Activated naive CD8-positive, alpha-beta T cell treated with anti-CD3 and anti-CD28 coated beads, Interleukin-2, amount 10 ng/mL, durations not matched to agents 7 days and 5 days (primary cell): ENCODE measurements around the gene PLET1. TPM values are rescaled to one million over a fixed set of nuclear protein-coding genes. Genes with fewer than 3 reads are reported as not detected.

Source experiments
- ATAC-seq: fragments of 150-1000 bp; cut with Tn5 transposase; one replicate; pipeline ENCODE4 v1.10.0; 2021; ENCODE audit warnings: low read depth, moderate library complexity
- POLR2A ChIA-PET: fragments of 350-600 bp; sonication (Branson Sonifier 250); formaldehyde crosslinking; loops from one replicate; lab custom pipeline; 2021; ENCODE audit warnings: antibody characterized with exemption; lab: Charles Lee
- DNase-seq: peaks from one replicate; pipeline ENCODE4 v3.0.0; 2021
- H3K27ac Mint-ChIP-seq: one replicate; pipeline ENCODE4 v1.8.0; 2022; ENCODE audit warnings: mild to moderate bottlenecking, mixed read lengths
- H3K27me3 Mint-ChIP-seq: one replicate; pipeline ENCODE4 v1.8.0; 2022; ENCODE audit warnings: mild to moderate bottlenecking, moderate library complexity, mixed read lengths
- H3K36me3 Mint-ChIP-seq: one replicate; pipeline ENCODE4 v1.8.0; 2021; ENCODE audit warnings: mild to moderate bottlenecking, mixed read lengths
- H3K4me1 Mint-ChIP-seq: one replicate; pipeline ENCODE4 v1.8.0; 2021; ENCODE audit warnings: mixed read lengths
- H3K4me3 Mint-ChIP-seq: one replicate; pipeline ENCODE4 v1.8.0; 2022; ENCODE audit warnings: mild to moderate bottlenecking, moderate library complexity, mixed read lengths
- H3K9me3 Mint-ChIP-seq: one replicate; pipeline ENCODE4 v1.8.0; 2021; ENCODE audit warnings: mixed read lengths
- total RNA-seq, 2 experiments: library from RNA; stranded (reverse); gene quantifications; one replicate each; pipeline ENCODE4 v1.2.3, GENCODE V29; 2021

PLET1 gene
- total RNA-seq, 2 experiments from 2014 or later: not detected

- peaks cover 30% of the 10 kb centered on the region for H3K4me1 Mint-ChIP-seq
- no peak overlapping the region for H3K4me3 Mint-ChIP-seq
- ATAC-seq (no peak), DNase-seq (no peak)
- POLR2A ChIA-PET: no interaction called here
- no peaks in the 10 kb centered on the region for H3K36me3 Mint-ChIP-seq
- H3K27ac Mint-ChIP-seq: no peak overlapping the region
- H3K9me3 Mint-ChIP-seq: no peaks in the 10 kb centered on the region
- peaks cover 10% of the 10 kb centered on the region for H3K27me3 Mint-ChIP-seq
These were observed 17.3 kb upstream of the PLET1 start for GRCh38 chr11:112277941-112278340.

GRCh38 chr11:112277029-112277428 is 16.4 kb upstream of the PLET1 start:
- H3K4me3 Mint-ChIP-seq: no peak overlapping the region
- H3K4me1 Mint-ChIP-seq: peaks cover 23% of the 10 kb centered on the region
- H3K9me3 Mint-ChIP-seq: no peaks in the 10 kb centered on the region
- H3K36me3 Mint-ChIP-seq: no peaks in the 10 kb centered on the region
- H3K27ac Mint-ChIP-seq: no peak overlapping the region
- DNase-seq: no peak
- peaks cover 10% of the 10 kb centered on the region for H3K27me3 Mint-ChIP-seq
- POLR2A ChIA-PET: no interaction called here
- no peak for ATAC-seq

DNA sequence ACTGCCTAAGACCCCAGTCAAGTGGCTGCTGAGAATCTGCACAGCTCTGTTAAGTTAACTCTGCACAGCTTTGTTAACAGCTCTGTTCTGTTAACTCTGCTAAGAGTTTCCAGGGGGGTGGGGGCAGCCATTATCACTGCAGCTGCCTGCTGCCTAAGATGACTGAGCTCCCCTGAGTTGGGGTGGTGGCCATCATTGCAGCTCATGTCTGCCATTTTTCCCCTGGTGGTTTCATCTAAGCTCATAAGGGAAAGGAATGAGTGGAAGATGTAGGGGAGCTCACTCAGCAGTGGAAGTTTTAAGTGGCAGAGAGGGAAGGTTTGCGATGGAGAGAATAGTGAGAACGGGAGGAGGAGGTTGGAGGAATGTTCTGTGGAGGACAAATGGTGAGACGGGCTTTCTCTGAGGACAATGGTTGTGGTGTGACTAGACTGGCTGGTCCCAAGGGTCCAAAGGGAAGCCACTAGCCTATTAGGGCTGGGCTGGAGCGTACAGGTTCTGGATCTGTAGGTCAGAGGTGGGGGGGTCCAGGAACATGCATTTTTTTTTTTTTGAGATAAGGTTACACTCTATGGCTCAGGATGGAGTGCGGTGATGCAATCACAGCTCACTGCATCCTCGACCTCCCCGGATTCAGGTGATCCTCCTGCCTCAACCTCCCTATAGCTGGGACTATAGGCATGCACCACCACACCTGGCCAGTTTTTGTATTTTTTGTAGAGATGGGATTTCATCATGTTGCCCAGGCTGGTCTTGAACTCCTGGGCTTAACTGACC is 13.5 kb upstream of the PLET1 start:
- H3K4me3 Mint-ChIP-seq: no peak overlapping the region
- peaks cover 13% of the 10 kb centered on the region for H3K4me1 Mint-ChIP-seq
- H3K27me3 Mint-ChIP-seq: peaks cover 7% of the 10 kb centered on the region
- H3K27ac Mint-ChIP-seq: no peak overlapping the region
- H3K36me3 Mint-ChIP-seq: no peaks in the 10 kb centered on the region
- POLR2A ChIA-PET: interaction anchor here (0.7 kb wide), 1 partner anchor 38 kb away, joined by 3 read pairs; no protein-coding TSS in a partner anchor
- H3K9me3 Mint-ChIP-seq: no peaks in the 10 kb centered on the region
- DNase-seq (no peak), ATAC-seq (no peak)

DNA sequence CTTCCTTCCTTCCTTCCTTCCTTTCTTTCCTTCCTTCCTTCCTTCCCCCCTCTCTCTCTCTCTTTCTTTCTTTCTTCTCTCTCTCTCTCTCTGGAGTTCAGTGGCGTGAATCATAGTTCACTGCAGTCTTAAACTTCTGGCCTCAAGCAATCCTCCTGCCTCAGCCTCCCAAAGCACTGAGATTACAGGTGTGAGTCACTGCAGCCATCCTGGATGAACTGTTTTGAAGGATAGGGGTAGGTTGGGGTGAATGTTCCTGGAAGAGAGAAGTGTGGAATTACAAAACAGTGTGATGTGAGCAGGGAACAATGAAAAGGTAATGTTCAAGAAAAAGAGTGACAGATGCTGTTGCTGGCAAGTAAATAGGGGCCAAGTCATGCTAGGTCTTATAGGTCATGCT is 12.4 kb upstream of the PLET1 start:
- H3K9me3 Mint-ChIP-seq: no peaks in the 10 kb centered on the region
- POLR2A ChIA-PET: no interaction called here
- H3K27ac Mint-ChIP-seq: peak overlapping the region; percentile 10
- peaks cover 7% of the 10 kb centered on the region for H3K27me3 Mint-ChIP-seq
- DNase-seq: no peak
- no peaks in the 10 kb centered on the region for H3K36me3 Mint-ChIP-seq
- no peak overlapping the region for H3K4me3 Mint-ChIP-seq
- no peak for ATAC-seq
- H3K4me1 Mint-ChIP-seq: peaks cover 13% of the 10 kb centered on the region

GRCh38 chr11:112271242-112271641 is 10.6 kb upstream of the PLET1 start:
- no peaks in the 10 kb centered on the region for H3K36me3 Mint-ChIP-seq
- no peaks in the 10 kb centered on the region for H3K9me3 Mint-ChIP-seq
- POLR2A ChIA-PET: no interaction called here
- H3K27ac Mint-ChIP-seq: no peak overlapping the region
- H3K27me3 Mint-ChIP-seq: no peaks in the 10 kb centered on the region
- DNase-seq: no peak
- ATAC-seq: no peak
- H3K4me1 Mint-ChIP-seq: peaks cover 4% of the 10 kb centered on the region
- H3K4me3 Mint-ChIP-seq: no peak overlapping the region

- no peak overlapping the region for H3K27ac Mint-ChIP-seq
These were observed 10.0 kb upstream of the PLET1 start for GRCh38 chr11:112270551-112271180.

DNA sequence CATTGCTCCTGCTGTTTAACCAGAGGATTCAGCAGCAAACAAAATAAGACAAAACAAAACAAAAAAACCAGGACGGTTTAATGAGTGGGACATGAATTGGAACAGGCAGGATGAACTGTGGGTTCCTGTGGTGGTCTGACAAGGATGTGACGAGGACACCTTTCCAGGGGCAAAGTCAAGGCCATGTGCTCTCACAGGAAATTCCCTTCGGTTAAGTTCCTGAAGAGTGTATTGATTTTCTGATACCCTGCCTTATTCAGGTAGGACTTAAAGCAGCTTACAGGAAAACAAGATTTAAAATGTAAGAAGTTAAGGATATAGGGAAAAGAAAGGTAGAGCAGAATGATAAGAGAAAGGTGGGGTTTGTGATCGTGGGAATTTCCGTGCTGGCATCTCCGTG is 8.5 kb upstream of the PLET1 start:
- H3K9me3 Mint-ChIP-seq: no peaks in the 10 kb centered on the region
- H3K36me3 Mint-ChIP-seq: no peaks in the 10 kb centered on the region
- ATAC-seq (no peak), DNase-seq (no peak)
- H3K27me3 Mint-ChIP-seq: no peaks in the 10 kb centered on the region
- peaks cover 3% of the 10 kb centered on the region for H3K4me1 Mint-ChIP-seq
- no peak overlapping the region for H3K4me3 Mint-ChIP-seq
- H3K27ac Mint-ChIP-seq: no peak overlapping the region
- POLR2A ChIA-PET: no interaction called here

More at GRCh38 chr11:112270551-112271180, 10.0 kb upstream of the PLET1 start:
- H3K4me3 Mint-ChIP-seq: no peak overlapping the region
- H3K36me3 Mint-ChIP-seq: no peaks in the 10 kb centered on the region
- DNase-seq (no peak), ATAC-seq (no peak)
- H3K4me1 Mint-ChIP-seq: peaks cover 3% of the 10 kb centered on the region
- no peaks in the 10 kb centered on the region for H3K27me3 Mint-ChIP-seq
- POLR2A ChIA-PET: no interaction called here
- no peaks in the 10 kb centered on the region for H3K9me3 Mint-ChIP-seq

GRCh38 chr11:112268406-112268805 is 7.7 kb upstream of the PLET1 start:
- Mint-ChIP-seq H3K36me3 (no peaks in the 10 kb centered on the region), H3K9me3 (no peaks in the 10 kb centered on the region), H3K27me3 (peaks cover 3% of the 10 kb centered on the region), H3K4me1 (peaks cover 3% of the 10 kb centered on the region), H3K27ac (no peak overlapping the region), H3K4me3 (no peak overlapping the region)
- DNase-seq (no peak), ATAC-seq (no peak)
- POLR2A ChIA-PET: no interaction called here

DNA sequence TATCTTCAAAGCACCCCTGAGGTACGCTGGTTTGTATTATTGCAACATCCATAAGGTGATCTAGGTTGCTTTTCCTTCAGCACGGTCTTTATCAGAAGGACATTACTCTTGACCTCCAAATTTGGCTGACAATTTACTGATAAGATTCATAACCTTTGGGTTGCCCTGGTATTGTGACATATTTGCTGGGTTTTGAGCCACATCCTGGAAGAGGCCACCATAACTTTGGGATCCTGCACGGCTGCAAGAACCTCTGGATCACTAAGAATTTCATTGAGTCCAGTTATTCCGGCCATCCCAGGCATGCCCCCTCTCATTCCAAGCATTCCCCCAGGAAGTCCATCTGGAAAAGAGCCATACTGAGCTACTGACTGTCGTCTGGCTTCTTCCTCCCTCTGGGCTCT is 6.5 kb upstream of the PLET1 start:
- POLR2A ChIA-PET: no interaction called here
- no peak overlapping the region for H3K4me3 Mint-ChIP-seq
- H3K27ac Mint-ChIP-seq: no peak overlapping the region
- no peaks in the 10 kb centered on the region for H3K9me3 Mint-ChIP-seq
- DNase-seq (no peak), ATAC-seq (no peak)
- no peaks in the 10 kb centered on the region for H3K36me3 Mint-ChIP-seq
- no peaks in the 10 kb centered on the region for H3K4me1 Mint-ChIP-seq
- H3K27me3 Mint-ChIP-seq: peaks cover 3% of the 10 kb centered on the region

GRCh38 chr11:112266410-112266778 is 5.7 kb upstream of the PLET1 start:
- ATAC-seq (no peak), DNase-seq (no peak)
- POLR2A ChIA-PET: no interaction called here
- H3K9me3 Mint-ChIP-seq: no peaks in the 10 kb centered on the region
- no peak overlapping the region for H3K4me3 Mint-ChIP-seq
- H3K27ac Mint-ChIP-seq: no peak overlapping the region
- no peaks in the 10 kb centered on the region for H3K36me3 Mint-ChIP-seq
- no peaks in the 10 kb centered on the region for H3K4me1 Mint-ChIP-seq
- peaks cover 3% of the 10 kb centered on the region for H3K27me3 Mint-ChIP-seq

DNA sequence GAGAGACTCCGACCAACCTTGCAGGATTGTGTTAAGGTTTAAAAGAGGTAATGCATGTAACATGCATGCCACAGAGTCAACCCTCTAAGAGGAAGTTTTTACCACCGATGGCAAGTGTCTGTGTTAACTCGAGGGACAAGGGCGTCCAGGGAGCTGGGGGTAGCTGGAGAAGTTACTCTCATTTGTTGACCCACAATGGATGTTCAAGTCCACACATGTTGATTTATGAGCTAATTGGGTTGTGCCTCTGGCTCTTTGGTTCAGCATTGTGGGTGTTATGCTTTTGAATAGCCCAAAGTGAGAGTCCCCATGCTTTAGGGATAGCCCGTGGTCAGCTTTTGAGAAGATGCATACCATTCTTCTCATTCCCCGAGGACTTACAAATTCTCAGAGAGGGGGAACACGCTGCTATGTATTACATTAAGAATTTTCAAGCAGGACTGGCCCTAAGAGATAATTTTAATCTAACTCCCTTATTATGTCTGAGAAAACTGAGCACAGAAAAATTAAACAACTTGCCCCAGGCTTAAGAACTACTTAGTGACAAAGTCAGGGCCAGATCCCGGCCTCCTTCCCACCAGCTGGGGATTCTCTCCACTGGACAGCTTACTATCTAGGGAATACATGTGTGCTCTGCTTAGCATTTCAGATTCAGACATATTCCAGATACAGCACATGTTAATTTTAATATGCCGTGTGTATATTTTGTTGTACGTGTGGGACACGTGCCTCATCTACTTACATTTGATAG is 5.2 kb upstream of the PLET1 start:
- H3K36me3 Mint-ChIP-seq: no peaks in the 10 kb centered on the region
- H3K4me1 Mint-ChIP-seq: no peaks in the 10 kb centered on the region
- no peak overlapping the region for H3K27ac Mint-ChIP-seq
- POLR2A ChIA-PET: no interaction called here
- no peak overlapping the region for H3K4me3 Mint-ChIP-seq
- ATAC-seq: no peak
- H3K27me3 Mint-ChIP-seq: peaks cover 3% of the 10 kb centered on the region
- no peaks in the 10 kb centered on the region for H3K9me3 Mint-ChIP-seq
- no peak for DNase-seq

DNA sequence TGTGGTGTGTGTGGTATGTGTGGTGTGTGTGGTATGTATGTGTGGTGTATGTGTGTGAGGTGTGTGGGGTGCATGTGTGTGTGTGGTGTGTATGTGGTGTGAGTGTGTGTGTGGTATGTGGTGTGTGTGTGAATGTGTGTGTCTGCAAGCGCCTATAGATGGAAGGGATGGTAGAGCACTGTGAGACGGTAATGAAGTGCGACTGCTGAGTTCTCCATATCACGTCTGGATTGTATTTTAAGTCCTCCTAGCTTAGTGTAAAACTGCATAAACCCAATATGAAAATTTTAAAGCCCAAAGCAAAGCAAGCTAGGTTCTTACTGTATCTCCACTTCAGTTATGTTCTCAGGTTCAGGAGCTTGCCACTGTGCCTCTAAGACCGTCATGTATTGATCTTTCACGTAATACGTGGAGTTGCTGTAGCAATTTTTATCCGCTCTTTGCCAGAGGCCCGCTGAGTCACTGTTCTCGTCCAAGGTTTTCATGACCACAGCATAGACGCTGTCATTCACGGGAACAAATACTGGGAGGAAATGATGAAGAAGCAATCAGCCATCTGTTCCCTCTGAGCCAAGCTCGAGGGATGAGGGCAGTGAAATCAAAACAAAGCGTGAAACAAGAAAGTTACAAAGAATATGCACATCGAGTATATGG is 5.5 kb downstream of the PLET1 start:
- no peak for ATAC-seq
- Mint-ChIP-seq H3K4me3 (no peak overlapping the region), H3K36me3 (no peaks in the 10 kb centered on the region), H3K4me1 (no peaks in the 10 kb centered on the region), H3K27ac (no peak overlapping the region), H3K27me3 (peaks cover 3% of the 10 kb centered on the region), H3K9me3 (no peaks in the 10 kb centered on the region)
- POLR2A ChIA-PET: no interaction called here
- no peak for DNase-seq

DNA sequence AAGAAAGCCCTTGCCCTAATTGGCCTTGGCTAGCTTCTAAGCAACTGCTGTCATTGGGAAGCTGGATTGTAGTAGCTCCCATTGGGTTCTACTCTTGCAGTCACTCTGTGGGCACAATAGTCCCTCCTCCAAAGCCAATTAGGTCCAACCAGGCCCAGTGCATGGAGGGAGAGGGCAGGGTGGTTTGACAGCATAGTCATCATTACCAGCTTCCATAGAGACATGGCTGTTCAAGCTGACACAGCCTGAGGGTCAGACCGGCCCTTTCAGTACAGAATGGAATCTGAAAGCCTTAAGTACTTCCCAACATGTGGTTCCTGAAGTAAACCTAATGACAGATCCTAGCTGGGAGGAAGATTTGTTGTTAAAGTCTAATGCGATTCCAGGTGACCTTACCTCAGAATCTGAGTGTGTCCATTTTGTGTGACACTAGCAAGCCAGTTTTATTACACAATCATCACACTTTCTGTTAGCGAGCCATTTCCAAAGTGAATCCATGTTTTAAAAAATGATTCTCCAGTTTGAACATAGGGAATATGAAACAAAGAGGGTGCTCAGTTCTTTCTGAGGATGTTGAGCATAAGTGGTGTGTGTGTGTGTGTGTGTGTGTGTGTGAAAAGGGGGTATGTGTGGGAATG is 6.9 kb downstream of the PLET1 start:
- DNase-seq (no peak), ATAC-seq (no peak)
- Mint-ChIP-seq H3K36me3 (no peaks in the 10 kb centered on the region), H3K9me3 (no peaks in the 10 kb centered on the region), H3K4me1 (no peaks in the 10 kb centered on the region), H3K27me3 (peaks cover 3% of the 10 kb centered on the region), H3K27ac (no peak overlapping the region), H3K4me3 (no peak overlapping the region)
- POLR2A ChIA-PET: no interaction called here
